Heart right ventricle (tissue), 16 donors: ENCODE results near the gene HSPB6. TPM values are rescaled to one million over a fixed set of nuclear protein-coding genes. Genes with fewer than 3 reads are reported as not detected.

Experiments
- ATAC-seq, 8 donors: fragments of 200-7000 bp; cut with Tn5 transposase; one replicate each; pipeline ENCODE4 v1.9.1; 2020; ENCODE audit warnings: mild to moderate bottlenecking in 8 of 8, moderate library complexity in 8 of 8, moderate number of reproducible peaks in 1 of 8
- DNase-seq, 2 donors: peaks; one replicate each; pipeline ENCODE4 v3.0.0-alpha.2; 2020
- H3K27ac ChIP-seq, 10 donors: fragments of 200-600 bp; sonication (generic) in 2 of 10; one replicate each; pipeline versions ENCODE4 v1.5.0 to v1.8.0; 2020 to 2022; ENCODE audit warnings: mild to moderate bottlenecking in 3 of 10
- H3K27me3 ChIP-seq, 7 donors: fragments of 200-600 bp; one replicate each; pipeline ENCODE4 v1.8.0; 2021 to 2022; ENCODE audit warnings: mild to moderate bottlenecking in 2 of 7
- H3K36me3 ChIP-seq, 9 donors: fragments of 200-600 bp; sonication (generic) in 1 of 9; one replicate each; pipeline versions ENCODE4 v1.5.0 to v1.8.0; 2020 to 2022; ENCODE audit warnings: mild to moderate bottlenecking in 2 of 9
- H3K4me1 ChIP-seq, 9 donors: fragments of 200-600 bp; sonication (generic) in 1 of 9; one replicate each; pipeline versions ENCODE4 v1.5.0 to v1.8.0; 2020 to 2022; ENCODE audit warnings: mild to moderate bottlenecking in 4 of 9
- H3K4me3 ChIP-seq, 10 donors: fragments of 200-600 bp; sonication (generic) in 2 of 10; one replicate each; pipeline versions ENCODE4 v1.5.0 to v1.8.0; 2020 to 2022; ENCODE audit warnings: mild to moderate bottlenecking in 7 of 10, moderate library complexity in 2 of 10
- H3K9me3 ChIP-seq, 11 donors: fragments of 200-600 bp in 10 of 11; sonication (generic) in 2 of 11; one replicate each; pipeline versions ENCODE4 v1.5.0 to v1.8.0; 2013 to 2022; ENCODE audit warnings: mild to moderate bottlenecking in 2 of 11, control low read depth in 1 of 11, moderate library complexity in 1 of 11
- WGBS, 2 donors: extraction: QIAGEN DNeasy Blood & Tissue Kit; methylation state at CpG; one replicate each; pipeline ENCODE4 v1.1.7; 2013; ENCODE audit warnings: inconsistent platforms in 1 of 2; 5-methylcytosine and 5-hydroxymethylcytosine counted together
- intact Hi-C, 10 donors: fragments of 100-400 bp; cut with DNase I; formaldehyde crosslinking; loops; one replicate each; pipeline versions ENCODE4 v1.11.1 to v1.14.2; 2022
- polyA plus RNA-seq, 2 donors: library from polyadenylated mRNA; stranded (reverse); fragments of 200-250 nt; gene quantifications; one replicate each; pipeline ENCODE4 v1.2.3, GENCODE V29; 2013
- total RNA-seq, 10 donors: library from RNA; stranded (reverse); fragmentation: NEBNext Ultra II Directional in 3 of 10; extraction: Animal tissue kit (Norgen Biotek cat#: 25700) in 3 of 10; gene quantifications; one replicate each; pipeline versions ENCODE4 v1.2.1 to v1.2.4, GENCODE V29; 2021 to 2023
- TF ChIP-seq, protein P1 (sequence below), 9 donors: fragments of 200-600 bp; sonication (generic) in 2 of 9; IDR thresholded peaks; one replicate each; pipeline versions ENCODE4 v1.5.0 to v1.8.0; 2021 to 2022; ENCODE audit warnings: antibody characterized with exemption in 9 of 9, mild to moderate bottlenecking in 5 of 9, moderate library complexity in 1 of 9
- donor health status: Arrhythmogenic right ventricular cardiomyopathy.
- donor health status: ischemic (EF 13 %, LVEDD 7.1; RV severe dilation, severe dysfunction).
- donor health status: healthy with polysubstance abuse.
- donor health status: DM: no; HTN: yes; CAD: no.
- donor health status: DM: no; HTN: no; CAD: no.
- donor health status: ischemic (EF 25% LVEDD 6.9; RV normal size, moderate dysfunction).
- donor health status: ischemic (EF 25% LVEDD 5.7; RV mildly dilated, moderate dysfunction).
- donor health status: healthy.
- donor health status: DM: yes; HTN: yes; CAD: no.
- donor health status: Ischemic cardiomyopathy.
- donor health status: ischemic (EF 35%, LVEDD 5.7; RV mildly dilated, moderate dysfunction).
- donor health status: nonischemic (EF 11% LVEDD 7.7; RV severe dilation, severe dysfunction).
- donor health status: DM: yes; HTN: yes; CAD: no.
- donor health status: PGD.
- donor health status: ischemic (EF 29% LVEDD 5.4; RV normal size, mild dysfunction).
- donor health status: nonischemic (EF 23%, LVEDD 6.1; RV moderate dilation, normal function).

HSPB6 gene
- total and polyA plus RNA-seq, 12 donors = 387 to 1,269 (median 981) TPM

DNA sequence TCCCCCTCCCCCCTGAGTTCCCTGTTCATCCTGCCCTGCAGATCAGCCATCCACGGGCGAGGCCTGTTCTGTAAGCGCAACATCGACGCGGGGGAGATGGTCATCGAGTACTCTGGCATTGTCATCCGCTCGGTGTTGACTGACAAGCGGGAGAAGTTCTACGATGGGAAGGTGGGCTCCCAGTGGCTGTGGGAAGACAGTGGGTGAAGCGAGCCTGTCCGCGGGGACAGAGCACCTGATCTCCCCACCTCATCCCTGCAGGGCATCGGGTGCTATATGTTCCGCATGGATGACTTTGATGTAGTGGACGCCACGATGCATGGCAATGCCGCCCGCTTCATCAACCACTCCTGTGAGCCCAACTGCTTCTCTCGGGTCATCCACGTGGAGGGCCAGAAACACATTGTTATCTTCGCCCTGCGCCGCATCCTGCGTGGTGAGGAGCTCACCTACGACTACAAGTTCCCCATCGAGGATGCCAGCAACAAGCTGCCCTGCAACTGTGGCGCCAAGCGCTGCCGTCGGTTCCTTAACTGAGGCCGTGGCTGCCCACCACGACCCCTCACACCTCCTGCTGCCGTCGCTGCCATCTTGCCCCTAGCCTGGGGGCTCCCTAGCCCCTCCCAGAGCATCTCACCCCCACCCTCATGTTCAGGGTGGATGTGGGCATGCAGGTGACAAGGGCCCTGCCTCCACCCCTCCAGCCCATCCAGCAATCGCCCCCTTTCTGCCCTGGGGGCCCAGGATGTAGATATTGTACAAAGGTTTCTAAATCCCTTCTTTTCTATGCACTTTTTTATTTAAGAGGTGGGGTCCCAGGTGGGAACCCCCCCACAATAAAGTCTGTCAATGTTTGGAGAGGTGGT, 18.6 kb downstream of the HSPB6 start:
- Histone ChIP-seq H3K4me1 (peaks cover 0 to 36% (median 17%) of the 10 kb centered on the region in 9 donors), H3K27ac (no peak overlapping the region), H3K27me3 (no peaks in the 10 kb centered on the region), H3K36me3 (peaks cover 0 to 71% (median 21%) of the 10 kb centered on the region in 9 donors), H3K4me3 (no peak overlapping the region), H3K9me3 (no peaks in the 10 kb centered on the region)
- no peak for DNase-seq
- intact Hi-C loops = no loop called here
- 92% methylated on average over 37 of the region's 37 CpGs for WGBS, 2 donors
- no peak for ATAC-seq
- TF ChIP-seq, protein P1, sequence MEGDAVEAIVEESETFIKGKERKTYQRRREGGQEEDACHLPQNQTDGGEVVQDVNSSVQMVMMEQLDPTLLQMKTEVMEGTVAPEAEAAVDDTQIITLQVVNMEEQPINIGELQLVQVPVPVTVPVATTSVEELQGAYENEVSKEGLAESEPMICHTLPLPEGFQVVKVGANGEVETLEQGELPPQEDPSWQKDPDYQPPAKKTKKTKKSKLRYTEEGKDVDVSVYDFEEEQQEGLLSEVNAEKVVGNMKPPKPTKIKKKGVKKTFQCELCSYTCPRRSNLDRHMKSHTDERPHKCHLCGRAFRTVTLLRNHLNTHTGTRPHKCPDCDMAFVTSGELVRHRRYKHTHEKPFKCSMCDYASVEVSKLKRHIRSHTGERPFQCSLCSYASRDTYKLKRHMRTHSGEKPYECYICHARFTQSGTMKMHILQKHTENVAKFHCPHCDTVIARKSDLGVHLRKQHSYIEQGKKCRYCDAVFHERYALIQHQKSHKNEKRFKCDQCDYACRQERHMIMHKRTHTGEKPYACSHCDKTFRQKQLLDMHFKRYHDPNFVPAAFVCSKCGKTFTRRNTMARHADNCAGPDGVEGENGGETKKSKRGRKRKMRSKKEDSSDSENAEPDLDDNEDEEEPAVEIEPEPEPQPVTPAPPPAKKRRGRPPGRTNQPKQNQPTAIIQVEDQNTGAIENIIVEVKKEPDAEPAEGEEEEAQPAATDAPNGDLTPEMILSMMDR (IDR thresholded peaks at IDR 0.05) = no peak

DNA sequence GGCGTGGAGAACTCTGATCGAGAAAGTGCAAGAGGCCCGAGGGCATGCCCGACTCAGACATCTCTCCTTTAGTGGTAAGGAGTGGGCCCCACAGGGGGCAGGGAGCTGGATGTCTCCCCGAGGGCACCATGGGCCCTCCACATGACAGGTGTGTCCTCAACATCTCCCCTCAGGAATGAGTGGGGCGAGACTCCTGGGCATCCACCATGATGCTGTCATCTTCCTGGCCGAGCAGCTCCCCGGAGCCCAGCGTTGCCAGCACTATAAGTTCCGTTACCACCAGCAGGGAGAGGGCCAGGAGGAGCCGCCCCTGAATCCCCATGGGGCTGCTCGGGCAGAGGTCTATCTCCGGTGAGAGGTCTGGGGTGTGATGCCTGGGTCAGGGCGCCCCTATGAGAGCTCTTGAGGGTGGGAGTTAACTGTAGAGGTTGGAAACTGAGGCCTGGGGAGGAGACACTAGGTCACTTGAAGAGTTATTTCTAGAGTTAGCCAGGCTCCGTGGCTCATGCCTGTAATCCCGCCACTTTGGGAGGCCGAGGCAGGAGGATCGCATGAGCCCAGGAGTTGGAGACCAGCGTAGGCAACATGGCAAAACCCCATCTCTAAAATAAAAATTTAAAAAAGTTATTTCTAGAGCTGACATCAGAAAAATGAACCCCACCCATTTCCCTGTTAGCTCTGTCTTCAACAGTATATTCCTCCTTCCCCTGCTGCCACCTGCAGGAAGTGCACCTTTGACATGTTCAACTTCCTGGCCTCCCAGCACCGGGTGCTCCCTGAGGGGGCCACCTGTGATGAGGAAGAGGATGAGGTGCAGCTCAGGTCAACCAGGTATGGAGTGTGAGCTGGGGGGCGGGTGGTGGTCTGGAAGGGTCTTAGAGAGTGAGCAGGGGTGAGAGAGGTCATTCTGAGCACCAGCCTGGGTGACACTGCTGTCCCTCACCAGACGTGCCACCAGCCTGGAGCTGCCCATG, 19.6 kb downstream of the HSPB6 start:
- intact Hi-C loops = no loop called here
- Histone ChIP-seq H3K4me1 (peaks cover 0 to 26% (median 17%) of the 10 kb centered on the region in 9 donors), H3K9me3 (no peaks in the 10 kb centered on the region), H3K4me3 (no peak overlapping the region), H3K36me3 (peaks cover 0 to 74% (median 28%) of the 10 kb centered on the region in 9 donors), H3K27ac (no peak overlapping the region), H3K27me3 (no peaks in the 10 kb centered on the region)
- ATAC-seq (no peak), DNase-seq (no peak)
- TF ChIP-seq, protein P1 (IDR thresholded peaks at IDR 0.05) = no peak
- WGBS, 2 donors = 84 to 87% methylated on average over 22 of the region's 22 CpGs

DNA sequence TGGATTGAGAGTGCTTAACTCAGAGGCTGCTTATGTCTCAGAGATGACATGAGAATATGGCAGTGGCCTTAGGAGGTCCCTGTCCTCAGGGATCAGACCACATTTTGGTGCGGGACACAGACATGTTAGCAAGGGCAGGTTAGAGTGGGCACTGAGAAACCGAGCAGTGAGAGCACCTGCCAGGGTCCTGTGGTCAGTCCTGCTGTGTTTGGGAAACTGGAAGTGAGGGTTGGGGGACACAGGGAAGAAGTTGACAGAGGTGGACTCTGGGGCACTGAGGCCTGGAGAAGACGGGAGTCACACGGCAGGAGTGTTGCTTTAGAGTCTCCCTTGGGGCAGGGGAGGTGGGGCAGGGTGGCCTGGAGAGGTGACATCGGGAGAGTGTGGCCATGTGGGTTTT, 21.9 kb downstream of the HSPB6 start:
- no peak for ATAC-seq
- Histone ChIP-seq H3K27ac (no peak overlapping the region), H3K4me1 (peaks cover 0 to 8% (median 6%) of the 10 kb centered on the region in 9 donors), H3K9me3 (no peaks in the 10 kb centered on the region), H3K27me3 (no peaks in the 10 kb centered on the region), H3K4me3 (no peak overlapping the region), H3K36me3 (peaks cover 0 to 97% (median 51%) of the 10 kb centered on the region in 9 donors)
- intact Hi-C loops = no loop called here
- TF ChIP-seq, protein P1 (IDR thresholded peaks at IDR 0.05) = no peak
- no peak for DNase-seq
- WGBS, 2 donors = 80 to 88% methylated on average over 5 of the region's 5 CpGs

DNA sequence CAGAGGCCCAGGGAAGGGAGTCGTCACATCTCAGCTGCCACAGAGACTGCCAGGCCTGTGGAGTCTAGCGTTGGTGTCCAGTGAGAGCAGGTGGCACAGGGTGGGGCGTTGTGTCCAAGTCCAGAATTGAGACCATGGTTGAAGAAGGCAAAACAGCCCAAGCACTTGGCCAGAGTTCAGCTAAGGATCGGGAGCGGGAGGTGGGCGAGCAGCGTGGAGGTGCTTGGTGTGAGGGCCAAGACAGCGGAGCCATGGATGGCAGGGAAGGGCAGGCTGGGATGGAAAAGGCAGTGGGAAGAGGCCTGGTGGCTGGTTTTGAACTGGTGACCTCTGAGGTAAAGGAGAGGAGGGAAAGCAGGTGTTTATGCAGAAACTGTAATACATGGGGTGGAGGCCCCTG, 22.6 kb downstream of the HSPB6 start:
- Histone ChIP-seq H3K4me3 (no peak overlapping the region), H3K27me3 (no peaks in the 10 kb centered on the region), H3K27ac (no peak overlapping the region), H3K9me3 (no peaks in the 10 kb centered on the region), H3K4me1 (peaks cover 0 to 2% (median 0%) of the 10 kb centered on the region in 9 donors), H3K36me3 (peaks cover 0 to 100% (median 57%) of the 10 kb centered on the region in 9 donors)
- intact Hi-C loops = no loop called here
- DNase-seq (no peak), ATAC-seq (no peak)
- TF ChIP-seq, protein P1 (IDR thresholded peaks at IDR 0.05) = no peak
- 94 to 95% methylated on average over 8 of the region's 8 CpGs for WGBS, 2 donors
